Coronary artery (tissue), 2 donors: ENCODE data around the gene TNS2.

Experiments used
- DNase-seq: peaks from one replicate; pipeline ENCODE4 v3.0.0-alpha.2; 2017; ENCODE audit warnings: low spot score
- H3K27ac ChIP-seq, 2 donors: fragments of 200-600 bp; sonication (generic); one replicate each; pipeline ENCODE4 v1.5.1; 2016 to 2019
- H3K4me3 ChIP-seq: fragments of 200-600 bp; sonication (generic); 2 replicates; pipeline ENCODE4 v1.5.1; 2016; ENCODE audit warnings: mild to moderate bottlenecking, moderate library complexity
- TF ChIP-seq, protein P1 (sequence below): fragments of 200-600 bp; sonication (generic); IDR thresholded peaks from one replicate; pipeline ENCODE4 v1.5.1; 2019; ENCODE audit warnings: antibody characterized with exemption

The TNS2 gene

DNA sequence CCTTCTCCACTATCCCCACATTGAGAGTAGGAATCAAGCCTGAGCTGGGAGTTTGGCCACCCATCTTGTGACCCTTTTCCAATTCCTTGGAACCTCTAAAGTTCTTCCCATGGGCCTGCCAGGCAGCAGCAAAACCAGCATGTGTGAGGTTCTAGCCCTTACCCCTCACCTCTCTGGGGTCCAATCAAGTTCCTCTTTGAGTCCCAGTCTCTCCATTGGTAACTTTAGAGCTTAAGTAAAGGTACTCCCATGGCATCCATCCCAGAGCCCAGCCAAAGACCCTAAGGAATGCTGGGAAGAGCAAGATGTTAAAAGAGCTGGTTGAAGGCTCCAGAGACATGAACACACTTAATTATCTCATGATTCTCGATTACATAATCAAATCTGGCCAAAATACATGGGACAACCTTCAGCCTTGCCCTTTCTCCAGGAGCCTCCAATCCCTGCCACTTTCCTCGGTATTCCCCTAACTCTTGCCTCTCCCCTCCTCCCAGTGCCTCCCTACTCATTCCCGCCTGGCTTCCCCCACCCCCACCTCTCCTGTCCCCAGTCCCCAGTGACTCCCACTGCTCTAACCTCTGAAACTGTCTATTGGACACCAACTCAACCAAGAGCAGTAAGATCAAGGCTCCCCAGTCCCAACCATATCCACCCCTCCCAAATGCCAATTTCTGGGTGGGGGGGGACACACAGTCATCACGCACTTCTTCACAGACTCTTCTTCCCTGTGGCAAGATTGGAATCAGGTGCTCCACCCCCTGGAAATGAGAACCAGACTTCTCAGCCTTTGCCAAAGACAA, 4.8 kb upstream of the TNS2 start:
- peak; percentile 75 for DNase-seq
- TF ChIP-seq, protein P1, sequence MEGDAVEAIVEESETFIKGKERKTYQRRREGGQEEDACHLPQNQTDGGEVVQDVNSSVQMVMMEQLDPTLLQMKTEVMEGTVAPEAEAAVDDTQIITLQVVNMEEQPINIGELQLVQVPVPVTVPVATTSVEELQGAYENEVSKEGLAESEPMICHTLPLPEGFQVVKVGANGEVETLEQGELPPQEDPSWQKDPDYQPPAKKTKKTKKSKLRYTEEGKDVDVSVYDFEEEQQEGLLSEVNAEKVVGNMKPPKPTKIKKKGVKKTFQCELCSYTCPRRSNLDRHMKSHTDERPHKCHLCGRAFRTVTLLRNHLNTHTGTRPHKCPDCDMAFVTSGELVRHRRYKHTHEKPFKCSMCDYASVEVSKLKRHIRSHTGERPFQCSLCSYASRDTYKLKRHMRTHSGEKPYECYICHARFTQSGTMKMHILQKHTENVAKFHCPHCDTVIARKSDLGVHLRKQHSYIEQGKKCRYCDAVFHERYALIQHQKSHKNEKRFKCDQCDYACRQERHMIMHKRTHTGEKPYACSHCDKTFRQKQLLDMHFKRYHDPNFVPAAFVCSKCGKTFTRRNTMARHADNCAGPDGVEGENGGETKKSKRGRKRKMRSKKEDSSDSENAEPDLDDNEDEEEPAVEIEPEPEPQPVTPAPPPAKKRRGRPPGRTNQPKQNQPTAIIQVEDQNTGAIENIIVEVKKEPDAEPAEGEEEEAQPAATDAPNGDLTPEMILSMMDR, result no peak
- peak overlapping the region; percentile 85 for H3K4me3 ChIP-seq

DNA sequence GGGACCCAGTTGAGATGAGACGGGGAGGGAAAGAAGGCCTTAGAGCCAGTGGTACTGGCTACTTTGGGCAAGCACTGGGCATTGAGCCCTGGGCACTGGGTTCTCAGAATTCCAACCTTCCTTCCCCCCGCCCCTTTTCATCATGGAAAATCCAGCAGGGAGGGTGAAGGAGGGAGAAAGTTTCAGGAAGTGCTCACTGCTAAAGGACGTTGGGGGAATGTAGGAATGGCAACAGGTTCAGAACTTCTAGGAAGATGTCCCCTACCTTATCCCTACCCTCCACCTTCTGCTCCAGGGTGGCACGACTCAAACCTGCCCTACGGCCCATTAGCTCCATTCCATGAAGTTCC, 4.2 kb upstream of the TNS2 start:
- DNase-seq, result peak; percentile 92
- Histone ChIP-seq H3K27ac (peak overlapping the region; percentile 95 to 97), H3K4me3 (peak overlapping the region; percentile 85)
- TF ChIP-seq, protein P1, result no peak

More for the DNA sequence above, 4.8 kb upstream of the TNS2 start:
- peak overlapping the region; percentile 95 to 97 for H3K27ac ChIP-seq

DNA sequence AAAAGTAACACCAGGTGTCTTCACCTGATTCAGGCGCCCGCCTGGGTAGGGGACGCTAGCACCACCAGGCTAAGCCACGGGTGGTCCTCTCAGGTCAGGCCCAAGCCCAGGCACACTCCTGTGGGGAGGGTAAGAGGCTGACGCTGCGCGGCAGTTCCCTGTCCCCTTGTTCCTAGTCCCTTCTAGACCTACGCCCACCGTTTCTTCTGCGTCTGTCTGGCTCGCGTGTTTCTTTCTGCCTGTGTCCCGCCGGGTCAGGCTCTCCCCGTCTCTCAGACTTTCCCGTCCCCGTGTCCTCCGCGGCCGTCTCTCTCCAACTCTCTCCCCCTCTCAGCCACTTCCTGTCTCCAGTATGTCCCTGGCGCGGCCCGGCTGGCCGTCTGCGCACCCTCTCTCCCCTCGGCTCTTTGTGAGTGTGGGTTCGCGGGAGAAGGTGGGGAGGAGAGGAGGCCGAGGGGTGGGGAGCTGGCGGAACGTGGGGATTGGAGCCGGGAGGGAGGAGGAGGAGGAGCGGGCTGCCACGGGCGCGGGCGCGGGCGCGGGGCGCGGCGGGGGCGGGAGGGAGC, 3.1 kb upstream of the TNS2 start:
- H3K4me3 ChIP-seq, result peak overlapping the region; percentile 85
- peak overlapping the region; percentile 95 to 97 for H3K27ac ChIP-seq
- TF ChIP-seq, protein P1, result no peak
- DNase-seq, result peak; percentile 98

DNA sequence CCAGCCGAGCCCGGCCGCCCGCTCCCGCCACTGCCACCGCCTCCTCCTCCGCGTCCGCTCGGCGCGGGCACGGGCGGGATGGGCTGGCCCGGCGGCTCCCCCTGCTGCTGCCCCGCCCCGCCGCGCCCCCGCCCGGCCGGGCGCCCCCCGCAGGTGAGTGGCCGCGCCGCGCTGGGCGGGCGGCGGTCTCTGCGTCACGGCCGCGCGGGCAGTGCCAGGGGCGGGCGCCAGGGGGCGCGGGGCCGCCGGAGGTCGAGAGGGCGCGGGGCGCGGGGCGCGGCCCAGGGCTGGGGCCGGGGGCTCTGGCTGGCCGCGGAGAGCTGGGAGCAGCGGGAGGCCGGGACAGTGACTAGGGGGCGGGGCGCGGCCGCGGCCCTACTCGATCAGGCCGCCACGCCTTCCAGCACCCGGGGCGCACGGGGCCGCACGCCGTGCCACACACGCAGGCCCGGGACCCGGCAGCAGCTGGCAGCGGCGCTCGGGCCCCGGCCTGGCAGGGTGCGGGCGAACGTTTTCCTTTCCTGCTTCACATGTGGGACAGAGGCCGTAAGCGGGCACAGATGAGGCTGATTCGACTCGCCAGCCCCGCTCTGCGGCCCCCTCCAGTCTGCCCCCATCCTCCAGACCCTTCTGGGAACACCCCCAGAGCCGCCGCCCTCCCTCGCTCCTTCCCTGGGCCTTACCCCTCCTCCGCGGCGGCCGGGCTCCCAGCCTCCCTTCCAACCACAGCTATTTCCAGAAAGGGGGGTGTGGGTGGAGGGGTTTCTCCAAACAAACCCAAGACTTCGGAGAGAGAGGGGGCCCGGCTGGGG, 2.4 kb upstream of the TNS2 start:
- TF ChIP-seq, protein P1, result no peak
- Histone ChIP-seq H3K27ac (peak overlapping the region; percentile 95 to 97), H3K4me3 (peak overlapping the region; percentile 85)
- peak; percentile 92 for DNase-seq

DNA sequence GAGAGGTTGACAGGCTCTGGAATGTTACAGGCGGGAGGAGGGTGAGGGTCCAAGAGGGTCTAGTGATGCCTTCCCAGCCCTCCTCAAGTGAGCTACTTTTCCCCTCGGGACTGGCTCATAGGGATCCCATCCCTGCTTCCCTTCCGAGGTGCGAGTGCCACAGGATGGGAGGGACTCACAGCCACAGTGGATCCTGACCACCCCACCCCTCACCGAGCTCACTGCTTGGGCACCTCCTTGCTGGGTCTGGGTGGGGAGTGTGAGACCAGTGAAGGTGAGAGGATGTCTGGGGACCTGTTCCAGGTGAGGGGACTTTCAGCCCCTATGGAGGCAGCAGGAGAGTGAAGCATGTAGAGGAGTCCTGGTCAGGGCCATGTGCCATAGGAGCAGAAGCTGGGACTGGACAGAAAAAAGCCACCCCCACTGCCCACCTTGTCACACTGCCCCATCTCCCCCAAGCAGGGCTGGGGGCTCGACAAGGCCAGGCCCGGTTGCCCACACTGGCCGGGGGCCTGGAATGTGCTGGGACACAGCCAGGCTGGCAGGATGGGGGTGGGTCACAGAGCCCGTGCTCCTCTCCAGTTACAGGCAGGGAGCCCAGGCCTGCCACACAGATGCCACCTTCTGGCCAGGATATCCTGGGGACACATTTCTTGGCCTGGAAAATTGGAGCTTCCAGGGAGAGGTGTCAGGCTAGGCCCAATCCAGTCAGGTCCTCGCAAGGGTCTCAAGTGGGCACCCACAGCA, 1.7 kb upstream of the TNS2 start:
- Histone ChIP-seq H3K4me3 (peak overlapping the region; percentile 85), H3K27ac (peak overlapping the region; percentile 95 to 97)
- peak; percentile 91 for DNase-seq
- TF ChIP-seq, protein P1, result no peak

DNA sequence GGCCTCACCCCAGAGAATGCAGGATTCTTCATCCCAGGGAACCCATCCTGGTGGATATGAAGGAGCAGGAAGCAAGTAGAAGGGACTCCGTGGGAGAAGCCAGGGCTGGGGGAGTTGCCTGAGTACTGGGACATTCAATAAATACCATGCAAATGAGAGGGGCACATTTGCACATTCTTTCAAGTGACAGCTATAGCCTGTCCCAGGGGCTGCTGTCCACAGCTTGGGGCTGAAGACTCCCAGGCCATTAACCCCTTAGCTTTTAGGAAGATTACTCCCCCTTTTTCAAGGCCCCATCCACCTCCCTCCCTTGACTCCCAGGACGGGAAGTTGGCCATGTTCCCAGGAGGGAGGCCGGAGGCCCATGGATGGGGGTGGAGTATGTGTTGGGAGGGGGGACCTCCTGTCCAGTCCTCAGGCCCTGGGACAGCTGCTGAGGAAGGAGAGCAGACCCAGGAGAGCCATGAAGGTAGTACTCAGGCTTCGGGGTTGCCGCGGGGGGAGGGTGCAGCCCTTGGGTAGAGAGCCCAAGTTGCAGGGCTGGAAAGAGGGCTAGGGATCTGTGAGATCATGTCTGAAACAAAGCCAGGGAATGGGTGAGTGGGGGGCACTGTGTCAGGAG, 974 bp upstream of the TNS2 start:
- Histone ChIP-seq H3K27ac (peak overlapping the region; percentile 95 to 97), H3K4me3 (peak overlapping the region; percentile 85)
- peak; percentile 89 for DNase-seq
- TF ChIP-seq, protein P1, result no peak
